WTC11 (cell line): ENCODE results near the gene KRT83.

Experiments used
- FOXJ3 ChIP-seq: sonication (generic); formaldehyde crosslinking; IDR thresholded peaks from 2 replicates; pipeline ENCODE4 v1.9.0; 2021; ENCODE audit warnings: missing genetic modification reagents, mild to moderate bottlenecking, borderline replicate concordance
- IRF2 ChIP-seq: sonication (generic); formaldehyde crosslinking; IDR thresholded peaks from 2 replicates; pipeline ENCODE4 v1.8.0; 2022; ENCODE audit warnings: low read depth, missing genetic modification reagents, borderline replicate concordance
- SP1 ChIP-seq: sonication (generic); formaldehyde crosslinking; conservative IDR thresholded peaks from 2 replicates; pipeline ENCODE4 v1.8.1; 2022; ENCODE audit warnings: missing genetic modification reagents
- ZBTB21 ChIP-seq: sonication (generic); formaldehyde crosslinking; IDR thresholded peaks from 2 replicates; pipeline ENCODE4 v1.8.1; 2023; ENCODE audit warnings: mild to moderate bottlenecking, missing genetic modification reagents, borderline replicate concordance
- TF ChIP-seq, protein P1 (sequence below): sonication (generic); formaldehyde crosslinking; IDR thresholded peaks from 2 replicates; pipeline ENCODE4 v1.8.1; 2023; ENCODE audit warnings: mild to moderate bottlenecking, missing genetic modification reagents, moderate library complexity
- TF ChIP-seq, protein P2 (sequence below): fragments of 200-600 bp; IDR thresholded peaks from 2 replicates; pipeline ENCODE4 v1.8.0; 2022; ENCODE audit warnings: antibody characterized with exemption
- TF ChIP-seq, protein P3 (sequence below): sonication (generic); formaldehyde crosslinking; IDR thresholded peaks from 2 replicates; pipeline ENCODE4 v1.8.0; 2022; ENCODE audit warnings: mild to moderate bottlenecking, missing genetic modification reagents
- TF ChIP-seq, protein P4 (sequence below): sonication (generic); formaldehyde crosslinking; IDR thresholded peaks from 2 replicates; pipeline ENCODE4 v1.8.0; 2023; ENCODE audit warnings: mild to moderate bottlenecking, missing genetic modification reagents
- TF ChIP-seq, protein P5 (sequence below): sonication (generic); formaldehyde crosslinking; conservative IDR thresholded peaks from 2 replicates; pipeline ENCODE4 v1.8.1; 2022; ENCODE audit warnings: mild to moderate bottlenecking, missing genetic modification reagents
- TF ChIP-seq, protein P6 (sequence below): sonication (generic); formaldehyde crosslinking; IDR thresholded peaks from 2 replicates; pipeline ENCODE4 v1.8.0; 2022; ENCODE audit warnings: mild to moderate bottlenecking, missing genetic modification reagents
- TF ChIP-seq, protein P7 (sequence below): sonication (generic); formaldehyde crosslinking; IDR thresholded peaks from 2 replicates; pipeline ENCODE4 v1.8.1; 2022; ENCODE audit warnings: mild to moderate bottlenecking, missing genetic modification reagents, moderate library complexity, borderline replicate concordance
- TF ChIP-seq, protein P8 (sequence below): sonication (generic); formaldehyde crosslinking; IDR thresholded peaks from 2 replicates; pipeline ENCODE4 v1.8.1; 2023; ENCODE audit warnings: mild to moderate bottlenecking, missing genetic modification reagents, borderline replicate concordance

DNA sequence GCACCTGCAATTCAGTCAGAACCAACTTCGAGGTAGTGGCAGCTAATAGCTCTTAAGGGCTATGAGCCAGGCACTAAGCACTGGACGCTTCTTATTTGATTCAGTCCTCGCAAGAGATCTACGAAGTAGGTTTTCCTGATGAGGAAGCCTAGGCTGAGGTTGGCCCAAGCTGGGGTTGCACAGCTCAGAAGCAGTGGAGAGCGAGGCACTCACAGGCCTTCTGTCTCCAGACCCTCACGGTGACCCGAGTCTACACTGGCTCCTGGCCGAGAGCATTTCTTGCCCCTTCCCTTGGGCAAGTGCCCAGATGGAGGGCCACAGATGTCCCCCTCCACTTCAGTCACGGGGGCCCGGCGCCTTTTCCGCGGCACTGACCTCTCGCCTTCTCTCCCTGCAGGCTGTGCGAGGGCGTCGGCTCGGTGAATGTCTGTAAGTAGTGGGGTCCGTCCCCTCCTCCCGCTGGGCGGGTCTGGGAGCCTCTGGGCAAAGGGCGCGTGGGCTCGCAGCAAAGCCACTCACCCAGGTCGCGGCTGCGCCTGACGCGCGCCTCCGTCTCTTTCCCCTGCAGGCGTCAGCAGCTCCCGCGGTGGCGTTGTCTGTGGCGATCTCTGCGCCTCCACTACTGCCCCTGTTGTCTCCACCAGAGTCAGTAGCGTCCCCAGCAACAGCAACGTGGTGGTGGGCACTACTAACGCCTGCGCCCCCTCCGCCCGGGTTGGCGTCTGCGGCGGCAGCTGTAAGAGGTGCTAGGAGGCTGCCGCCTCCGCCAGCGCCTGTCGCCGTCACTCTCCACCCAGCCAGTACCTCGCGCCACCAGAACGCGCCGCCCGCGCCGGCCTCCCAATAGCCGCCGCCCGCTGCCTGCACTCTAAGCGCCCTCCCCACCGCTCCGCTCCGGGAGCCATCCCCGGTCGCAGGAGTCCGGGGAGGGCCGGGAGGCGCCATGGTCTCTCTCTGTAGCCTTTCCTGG is 13.1 kb downstream of the KRT83 start:
- TF ChIP-seq, protein P1, sequence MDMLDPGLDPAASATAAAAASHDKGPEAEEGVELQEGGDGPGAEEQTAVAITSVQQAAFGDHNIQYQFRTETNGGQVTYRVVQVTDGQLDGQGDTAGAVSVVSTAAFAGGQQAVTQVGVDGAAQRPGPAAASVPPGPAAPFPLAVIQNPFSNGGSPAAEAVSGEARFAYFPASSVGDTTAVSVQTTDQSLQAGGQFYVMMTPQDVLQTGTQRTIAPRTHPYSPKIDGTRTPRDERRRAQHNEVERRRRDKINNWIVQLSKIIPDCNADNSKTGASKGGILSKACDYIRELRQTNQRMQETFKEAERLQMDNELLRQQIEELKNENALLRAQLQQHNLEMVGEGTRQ: no peak
- TF ChIP-seq FOXJ3 (CRISPR knock-in tag) (no peak), SP1 (CRISPR knock-in tag) (0 out of 2 replicates have a peak, but pooled peaks have one; percentile 32), IRF2 (CRISPR knock-in tag) (no peak), ZBTB21 (no peak)
- TF ChIP-seq, protein P2, sequence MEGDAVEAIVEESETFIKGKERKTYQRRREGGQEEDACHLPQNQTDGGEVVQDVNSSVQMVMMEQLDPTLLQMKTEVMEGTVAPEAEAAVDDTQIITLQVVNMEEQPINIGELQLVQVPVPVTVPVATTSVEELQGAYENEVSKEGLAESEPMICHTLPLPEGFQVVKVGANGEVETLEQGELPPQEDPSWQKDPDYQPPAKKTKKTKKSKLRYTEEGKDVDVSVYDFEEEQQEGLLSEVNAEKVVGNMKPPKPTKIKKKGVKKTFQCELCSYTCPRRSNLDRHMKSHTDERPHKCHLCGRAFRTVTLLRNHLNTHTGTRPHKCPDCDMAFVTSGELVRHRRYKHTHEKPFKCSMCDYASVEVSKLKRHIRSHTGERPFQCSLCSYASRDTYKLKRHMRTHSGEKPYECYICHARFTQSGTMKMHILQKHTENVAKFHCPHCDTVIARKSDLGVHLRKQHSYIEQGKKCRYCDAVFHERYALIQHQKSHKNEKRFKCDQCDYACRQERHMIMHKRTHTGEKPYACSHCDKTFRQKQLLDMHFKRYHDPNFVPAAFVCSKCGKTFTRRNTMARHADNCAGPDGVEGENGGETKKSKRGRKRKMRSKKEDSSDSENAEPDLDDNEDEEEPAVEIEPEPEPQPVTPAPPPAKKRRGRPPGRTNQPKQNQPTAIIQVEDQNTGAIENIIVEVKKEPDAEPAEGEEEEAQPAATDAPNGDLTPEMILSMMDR: no peak
- TF ChIP-seq, protein P3, sequence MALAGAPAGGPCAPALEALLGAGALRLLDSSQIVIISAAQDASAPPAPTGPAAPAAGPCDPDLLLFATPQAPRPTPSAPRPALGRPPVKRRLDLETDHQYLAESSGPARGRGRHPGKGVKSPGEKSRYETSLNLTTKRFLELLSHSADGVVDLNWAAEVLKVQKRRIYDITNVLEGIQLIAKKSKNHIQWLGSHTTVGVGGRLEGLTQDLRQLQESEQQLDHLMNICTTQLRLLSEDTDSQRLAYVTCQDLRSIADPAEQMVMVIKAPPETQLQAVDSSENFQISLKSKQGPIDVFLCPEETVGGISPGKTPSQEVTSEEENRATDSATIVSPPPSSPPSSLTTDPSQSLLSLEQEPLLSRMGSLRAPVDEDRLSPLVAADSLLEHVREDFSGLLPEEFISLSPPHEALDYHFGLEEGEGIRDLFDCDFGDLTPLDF: no peak
- TF ChIP-seq, protein P4, sequence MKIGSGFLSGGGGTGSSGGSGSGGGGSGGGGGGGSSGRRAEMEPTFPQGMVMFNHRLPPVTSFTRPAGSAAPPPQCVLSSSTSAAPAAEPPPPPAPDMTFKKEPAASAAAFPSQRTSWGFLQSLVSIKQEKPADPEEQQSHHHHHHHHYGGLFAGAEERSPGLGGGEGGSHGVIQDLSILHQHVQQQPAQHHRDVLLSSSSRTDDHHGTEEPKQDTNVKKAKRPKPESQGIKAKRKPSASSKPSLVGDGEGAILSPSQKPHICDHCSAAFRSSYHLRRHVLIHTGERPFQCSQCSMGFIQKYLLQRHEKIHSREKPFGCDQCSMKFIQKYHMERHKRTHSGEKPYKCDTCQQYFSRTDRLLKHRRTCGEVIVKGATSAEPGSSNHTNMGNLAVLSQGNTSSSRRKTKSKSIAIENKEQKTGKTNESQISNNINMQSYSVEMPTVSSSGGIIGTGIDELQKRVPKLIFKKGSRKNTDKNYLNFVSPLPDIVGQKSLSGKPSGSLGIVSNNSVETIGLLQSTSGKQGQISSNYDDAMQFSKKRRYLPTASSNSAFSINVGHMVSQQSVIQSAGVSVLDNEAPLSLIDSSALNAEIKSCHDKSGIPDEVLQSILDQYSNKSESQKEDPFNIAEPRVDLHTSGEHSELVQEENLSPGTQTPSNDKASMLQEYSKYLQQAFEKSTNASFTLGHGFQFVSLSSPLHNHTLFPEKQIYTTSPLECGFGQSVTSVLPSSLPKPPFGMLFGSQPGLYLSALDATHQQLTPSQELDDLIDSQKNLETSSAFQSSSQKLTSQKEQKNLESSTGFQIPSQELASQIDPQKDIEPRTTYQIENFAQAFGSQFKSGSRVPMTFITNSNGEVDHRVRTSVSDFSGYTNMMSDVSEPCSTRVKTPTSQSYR (CRISPR knock-in tag): no peak
- TF ChIP-seq, protein P5, sequence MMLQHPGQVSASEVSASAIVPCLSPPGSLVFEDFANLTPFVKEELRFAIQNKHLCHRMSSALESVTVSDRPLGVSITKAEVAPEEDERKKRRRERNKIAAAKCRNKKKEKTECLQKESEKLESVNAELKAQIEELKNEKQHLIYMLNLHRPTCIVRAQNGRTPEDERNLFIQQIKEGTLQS (CRISPR knock-in tag): no peak
- TF ChIP-seq, protein P6, sequence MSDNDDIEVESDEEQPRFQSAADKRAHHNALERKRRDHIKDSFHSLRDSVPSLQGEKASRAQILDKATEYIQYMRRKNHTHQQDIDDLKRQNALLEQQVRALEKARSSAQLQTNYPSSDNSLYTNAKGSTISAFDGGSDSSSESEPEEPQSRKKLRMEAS (CRISPR knock-in tag): peak; percentile 44; the same call in 1 of the 2 replicates
- TF ChIP-seq, protein P7, sequence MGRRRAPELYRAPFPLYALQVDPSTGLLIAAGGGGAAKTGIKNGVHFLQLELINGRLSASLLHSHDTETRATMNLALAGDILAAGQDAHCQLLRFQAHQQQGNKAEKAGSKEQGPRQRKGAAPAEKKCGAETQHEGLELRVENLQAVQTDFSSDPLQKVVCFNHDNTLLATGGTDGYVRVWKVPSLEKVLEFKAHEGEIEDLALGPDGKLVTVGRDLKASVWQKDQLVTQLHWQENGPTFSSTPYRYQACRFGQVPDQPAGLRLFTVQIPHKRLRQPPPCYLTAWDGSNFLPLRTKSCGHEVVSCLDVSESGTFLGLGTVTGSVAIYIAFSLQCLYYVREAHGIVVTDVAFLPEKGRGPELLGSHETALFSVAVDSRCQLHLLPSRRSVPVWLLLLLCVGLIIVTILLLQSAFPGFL (CRISPR knock-in tag): no peak
- TF ChIP-seq, protein P8, sequence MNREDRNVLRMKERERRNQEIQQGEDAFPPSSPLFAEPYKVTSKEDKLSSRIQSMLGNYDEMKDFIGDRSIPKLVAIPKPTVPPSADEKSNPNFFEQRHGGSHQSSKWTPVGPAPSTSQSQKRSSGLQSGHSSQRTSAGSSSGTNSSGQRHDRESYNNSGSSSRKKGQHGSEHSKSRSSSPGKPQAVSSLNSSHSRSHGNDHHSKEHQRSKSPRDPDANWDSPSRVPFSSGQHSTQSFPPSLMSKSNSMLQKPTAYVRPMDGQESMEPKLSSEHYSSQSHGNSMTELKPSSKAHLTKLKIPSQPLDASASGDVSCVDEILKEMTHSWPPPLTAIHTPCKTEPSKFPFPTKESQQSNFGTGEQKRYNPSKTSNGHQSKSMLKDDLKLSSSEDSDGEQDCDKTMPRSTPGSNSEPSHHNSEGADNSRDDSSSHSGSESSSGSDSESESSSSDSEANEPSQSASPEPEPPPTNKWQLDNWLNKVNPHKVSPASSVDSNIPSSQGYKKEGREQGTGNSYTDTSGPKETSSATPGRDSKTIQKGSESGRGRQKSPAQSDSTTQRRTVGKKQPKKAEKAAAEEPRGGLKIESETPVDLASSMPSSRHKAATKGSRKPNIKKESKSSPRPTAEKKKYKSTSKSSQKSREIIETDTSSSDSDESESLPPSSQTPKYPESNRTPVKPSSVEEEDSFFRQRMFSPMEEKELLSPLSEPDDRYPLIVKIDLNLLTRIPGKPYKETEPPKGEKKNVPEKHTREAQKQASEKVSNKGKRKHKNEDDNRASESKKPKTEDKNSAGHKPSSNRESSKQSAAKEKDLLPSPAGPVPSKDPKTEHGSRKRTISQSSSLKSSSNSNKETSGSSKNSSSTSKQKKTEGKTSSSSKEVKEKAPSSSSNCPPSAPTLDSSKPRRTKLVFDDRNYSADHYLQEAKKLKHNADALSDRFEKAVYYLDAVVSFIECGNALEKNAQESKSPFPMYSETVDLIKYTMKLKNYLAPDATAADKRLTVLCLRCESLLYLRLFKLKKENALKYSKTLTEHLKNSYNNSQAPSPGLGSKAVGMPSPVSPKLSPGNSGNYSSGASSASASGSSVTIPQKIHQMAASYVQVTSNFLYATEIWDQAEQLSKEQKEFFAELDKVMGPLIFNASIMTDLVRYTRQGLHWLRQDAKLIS (CRISPR knock-in tag): no peak
